GM19463 (cell line): ENCODE data around the gene STX4.
"Not testable (repeated sequence)": the region's sequence is repeated elsewhere in the genome, so short reads cannot be mapped to it uniquely, and the experiment has no call there.

ENCODE experiments used
- ATAC-seq: cut with Tn5 transposase; IDR thresholded peaks from one replicate; pipeline ENCODE4 v1.9.1; 2021; ENCODE audit warnings: mild to moderate bottlenecking, moderate library complexity; ENCODE audit not compliant: unreplicated experiment

The STX4 gene

DNA sequence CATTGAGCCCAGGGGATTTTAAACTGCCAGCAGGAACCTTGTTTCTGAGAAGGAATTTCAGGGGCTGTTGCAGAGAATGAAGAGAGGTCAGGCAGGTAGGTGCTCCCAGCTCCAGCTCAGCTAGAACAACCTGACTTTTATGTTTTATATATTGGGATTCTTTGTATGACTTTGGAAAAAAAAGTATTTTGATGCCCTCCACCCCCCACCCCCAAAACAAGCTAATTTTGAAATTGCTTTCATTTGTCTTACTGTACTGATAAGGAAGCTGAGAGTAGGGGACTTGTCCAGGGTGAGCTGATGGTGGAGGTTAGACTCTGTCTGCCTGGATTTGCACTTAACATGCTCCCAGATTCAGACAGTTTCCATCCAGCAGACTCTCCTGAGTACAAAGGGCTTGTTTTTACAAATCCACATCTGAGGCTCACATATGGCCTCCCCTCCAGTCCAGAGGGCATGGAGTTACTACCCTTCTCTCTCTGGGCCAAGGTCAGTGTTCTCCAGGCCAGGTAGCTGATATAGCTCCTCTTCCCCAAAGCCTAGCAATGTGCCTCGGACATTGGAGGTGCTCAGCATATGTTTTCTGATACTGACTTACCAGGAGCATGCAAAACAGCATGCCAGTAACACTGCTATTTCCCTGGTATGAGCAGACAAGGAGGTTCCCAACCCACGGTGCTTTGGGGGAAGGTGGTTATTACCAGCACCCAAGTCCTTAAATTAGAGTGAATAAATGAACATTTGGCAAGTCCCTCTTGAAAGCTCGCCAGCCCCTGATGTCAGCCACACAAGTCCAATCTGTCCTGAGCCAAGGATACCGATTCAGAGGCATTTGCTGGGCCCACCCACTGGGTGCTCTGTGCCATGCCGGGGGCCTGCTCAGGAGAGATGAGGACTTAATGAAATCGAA is 34.3 kb upstream of the STX4 start:
- no peak for ATAC-seq

DNA sequence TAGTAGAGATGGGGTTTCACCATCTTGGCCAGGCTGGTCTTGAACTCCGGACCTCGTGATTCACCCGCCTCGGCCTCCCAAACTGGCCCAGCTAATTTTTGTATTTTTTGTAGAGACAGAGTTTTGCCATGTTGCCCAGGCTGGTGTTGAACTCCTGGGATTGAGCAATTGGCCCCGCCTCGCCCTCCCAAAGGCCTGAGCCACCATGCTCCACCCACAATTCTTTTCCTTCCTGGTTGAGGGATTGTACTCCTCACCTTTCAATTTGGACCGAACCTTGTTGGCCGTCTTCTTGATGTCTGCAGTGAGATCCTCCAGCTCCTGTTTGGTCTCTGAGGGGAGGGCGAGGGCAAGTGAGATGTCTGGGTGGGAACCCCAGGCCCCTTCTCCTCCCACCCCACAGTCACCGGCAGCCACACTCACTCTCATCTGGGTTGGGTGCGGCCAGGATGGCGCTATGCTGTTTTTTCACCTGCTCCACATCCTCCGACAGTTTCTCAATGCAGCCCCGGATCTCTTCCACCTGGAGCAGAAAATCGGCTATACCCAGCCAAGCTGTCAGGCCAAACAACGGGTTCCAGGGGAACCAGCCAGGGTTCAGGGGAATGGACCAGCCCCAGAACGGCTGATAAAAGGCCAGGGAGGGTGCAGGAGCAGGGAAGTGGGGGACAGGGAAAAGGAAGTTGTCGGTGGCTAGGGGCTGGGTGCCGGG is 32.5 kb upstream of the STX4 start:
- no peak for ATAC-seq

- ATAC-seq: no peak
Observed at GRCh38 chr16:31001507-31002249, 31.7 kb upstream of the STX4 start.

GRCh38 chr16:31002250-31002700 is 31.1 kb upstream of the STX4 start:
- ATAC-seq: no peak

DNA sequence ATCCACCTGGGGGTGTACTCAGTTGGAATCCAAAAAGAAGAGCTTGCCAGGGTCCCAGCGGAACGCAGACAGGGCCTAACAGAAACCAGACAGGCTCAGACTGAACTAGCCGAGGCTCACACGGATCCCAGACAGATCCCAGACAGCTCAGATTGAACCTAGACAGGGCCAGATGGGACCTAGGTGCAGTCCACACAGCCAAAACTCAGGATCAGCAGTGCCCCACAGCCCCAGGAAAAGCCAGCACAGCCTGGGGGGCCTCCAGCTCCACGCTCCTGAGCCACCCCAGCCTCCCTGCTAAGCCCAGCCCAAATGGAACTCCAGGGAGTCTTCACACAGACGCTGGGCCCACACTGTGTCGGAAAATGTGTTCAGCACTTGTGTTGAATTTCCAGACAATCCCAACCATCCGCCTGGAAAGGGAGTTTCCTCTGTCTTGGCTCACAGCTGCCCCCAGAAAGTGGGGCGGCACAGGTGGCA is 30.5 kb upstream of the STX4 start:
- ATAC-seq: no peak

GRCh38 chr16:31003744-31004143 is 29.6 kb upstream of the STX4 start:
- no peak for ATAC-seq

DNA sequence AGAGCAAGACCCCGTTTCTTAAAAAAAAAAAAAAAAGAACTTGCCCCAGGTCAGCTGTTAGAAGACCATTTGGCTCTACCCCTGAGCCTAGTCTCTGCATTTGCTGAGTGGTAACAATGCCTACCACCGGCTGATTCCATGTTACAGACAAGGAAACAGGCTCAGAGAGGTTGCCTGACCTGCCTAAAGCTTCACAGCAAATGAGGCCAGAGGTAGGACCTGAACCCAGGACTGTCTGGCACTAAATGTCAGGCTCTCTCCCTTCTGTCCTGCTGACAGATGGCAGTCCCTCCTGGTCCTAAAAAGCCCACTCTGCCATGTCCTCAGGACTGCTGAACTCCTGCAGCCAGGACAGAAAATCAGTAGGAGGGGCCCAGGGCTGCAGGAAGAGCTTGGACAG is 28.7 kb upstream of the STX4 start:
- ATAC-seq: no peak

DNA sequence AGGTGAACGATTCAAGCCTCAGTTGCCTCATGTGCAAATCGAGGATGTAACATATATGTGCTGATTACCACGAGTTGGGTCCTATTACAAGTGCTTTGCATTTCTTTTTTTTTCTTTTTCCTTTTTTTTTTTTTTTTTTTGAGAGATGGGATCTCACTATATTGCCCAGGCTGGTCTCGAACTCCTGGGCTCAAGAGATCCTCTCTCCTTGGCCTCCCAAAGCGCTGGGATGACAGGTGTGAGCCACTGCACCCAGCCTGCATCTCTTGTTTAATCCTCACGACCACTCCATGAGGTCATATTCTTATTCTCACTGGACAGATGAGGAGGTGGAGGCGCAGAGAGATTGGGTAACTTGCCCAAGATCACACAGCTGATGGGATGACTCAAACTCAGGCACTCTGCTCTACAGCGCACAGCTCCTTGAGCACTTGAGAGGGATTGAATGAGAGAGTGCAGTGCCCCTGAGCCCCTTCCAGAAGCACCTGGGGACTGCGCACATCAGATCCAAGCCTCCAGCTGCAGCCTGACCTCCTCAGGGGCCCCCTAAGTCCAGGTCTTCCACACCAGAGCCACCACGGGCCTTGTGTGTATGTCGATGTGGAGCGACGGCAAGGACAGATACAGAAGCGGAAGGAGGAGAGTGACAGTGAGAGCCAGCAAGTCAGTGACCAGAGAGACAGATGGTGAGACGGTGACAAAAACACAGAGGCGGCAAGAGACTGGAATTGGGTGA is 27.8 kb upstream of the STX4 start:
- ATAC-seq: no peak

GRCh38 chr16:31006086-31006385 is 27.3 kb upstream of the STX4 start:
- ATAC-seq: no peak

DNA sequence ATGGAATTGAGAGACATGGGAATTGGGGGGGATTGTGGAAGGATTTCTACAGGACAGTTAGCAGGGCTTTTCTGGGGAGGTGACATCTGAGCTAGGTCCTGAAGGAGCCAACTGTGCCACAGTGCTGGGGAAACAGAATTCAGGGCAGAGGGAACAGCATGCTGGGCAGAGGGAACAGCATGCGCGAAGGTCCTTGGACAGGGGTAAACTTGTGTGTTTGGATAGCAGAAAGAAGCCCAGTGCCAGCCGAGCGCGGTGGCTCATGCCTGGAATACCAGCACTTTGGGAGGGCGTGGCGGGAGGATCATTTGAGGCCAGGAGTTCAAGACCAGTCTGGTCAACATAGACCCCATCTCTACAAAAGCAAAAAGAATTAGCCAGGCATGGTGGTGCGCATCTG is 26.8 kb upstream of the STX4 start:
- no peak for ATAC-seq

GRCh38 chr16:31007684-31008083 is 25.7 kb upstream of the STX4 start:
- ATAC-seq: no peak

DNA sequence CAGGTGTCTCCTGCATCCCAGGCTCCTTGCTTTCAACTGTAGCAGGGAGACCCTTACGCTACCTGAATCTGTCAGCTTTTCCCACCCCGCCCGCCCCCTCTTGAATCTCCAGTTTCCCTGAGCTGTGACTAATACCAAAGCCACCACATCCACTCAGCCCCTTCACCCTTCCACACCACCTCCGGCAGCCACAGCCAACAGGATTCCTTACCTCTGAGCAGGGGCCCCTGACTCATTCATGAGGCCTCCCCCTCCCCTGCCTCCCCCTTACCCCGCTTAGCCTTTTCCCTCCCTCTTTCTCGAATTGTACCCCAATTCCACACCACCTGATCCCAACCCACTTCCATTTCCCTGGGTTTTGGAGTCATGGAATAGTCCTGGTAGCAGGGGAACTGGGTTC is 25.2 kb upstream of the STX4 start:
- ATAC-seq: no peak

- ATAC-seq: no peak
Observed at GRCh38 chr16:31008551-31008950, 24.8 kb upstream of the STX4 start.

GRCh38 chr16:31009120-31009519 is 24.2 kb upstream of the STX4 start:
- ATAC-seq: no peak

DNA sequence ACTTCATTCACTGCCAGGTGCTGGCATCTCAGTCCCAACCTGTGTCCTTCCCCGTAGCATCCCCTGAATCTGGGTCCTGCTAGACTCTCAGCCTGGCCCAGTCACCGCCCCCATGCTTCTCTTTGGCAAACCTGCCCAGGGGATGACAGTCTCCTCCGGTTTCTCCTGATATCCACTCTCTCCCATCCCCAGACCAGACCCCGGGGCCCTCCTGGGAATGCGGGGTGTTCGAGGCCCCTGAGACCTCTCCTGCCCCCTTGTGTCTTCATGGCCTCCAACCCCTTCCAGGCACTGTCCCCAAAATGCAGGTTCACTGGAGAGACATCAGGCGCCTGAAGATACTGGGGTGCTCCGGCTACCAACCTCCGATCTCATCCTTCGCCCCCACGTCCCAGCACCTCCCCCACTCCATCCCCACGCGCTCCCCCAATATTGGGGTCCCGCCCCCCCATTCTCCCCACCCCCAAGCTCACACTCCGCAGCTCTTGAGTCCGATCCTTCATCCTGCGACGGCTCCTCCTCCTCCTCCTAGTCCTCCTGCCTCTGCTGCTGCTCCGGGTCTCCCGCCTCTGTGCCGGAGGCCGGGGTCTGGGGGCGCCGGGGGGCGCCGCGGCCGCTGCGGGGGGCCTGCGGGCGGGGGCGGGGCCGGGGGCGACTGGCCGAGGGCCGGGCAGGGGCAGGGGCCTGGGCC is 23.3 kb upstream of the STX4 start:
- ATAC-seq: no peak

GRCh38 chr16:31010585-31011325 is 22.6 kb upstream of the STX4 start, which contains the start of gene STX1B:
TSS of gene STX1B (minus strand) at chr16:31010638. CDS start at chr16:31010396, 242 bp downstream.
- ATAC-seq: no peak

- not testable (repeated sequence) for ATAC-seq
Observed at GRCh38 chr16:31011815-31012214, 21.5 kb upstream of the STX4 start.

DNA sequence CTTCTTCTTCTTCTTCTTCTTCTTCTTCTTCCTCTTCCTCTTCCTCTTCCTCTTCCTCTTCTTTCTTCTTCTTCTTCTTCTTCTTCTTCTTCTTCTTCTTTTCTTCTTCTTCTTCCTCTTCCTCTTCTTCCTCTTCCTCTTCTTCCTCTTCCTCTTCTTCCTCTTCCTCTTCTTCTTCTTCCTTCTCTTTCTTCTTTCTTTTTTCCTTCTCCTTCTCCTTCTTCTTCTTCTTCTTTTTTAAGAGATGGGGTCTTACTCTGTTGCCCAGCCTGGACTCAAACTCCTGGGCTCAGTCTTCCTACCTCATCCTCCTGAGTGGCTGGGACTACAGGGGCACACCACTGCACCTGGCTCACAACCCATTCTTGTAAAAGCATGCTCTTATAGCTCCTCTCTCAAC is 20.1 kb upstream of the STX4 start:
- not testable (repeated sequence) for ATAC-seq

GRCh38 chr16:31016018-31016417 is 17.3 kb upstream of the STX4 start:
- no peak for ATAC-seq
